Activated CD8-positive, alpha-beta T cell treated with anti-CD3 and anti-CD28 coated beads for 36 hours (primary cell): ENCODE measurements around the gene PNMA1. TPM values are rescaled to one million over a fixed set of nuclear protein-coding genes. Genes with fewer than 3 reads are reported as not detected.

Experiments used
- ATAC-seq: fragments of 200-7000 bp; cut with Tn5 transposase; one replicate; pipeline ENCODE4 v1.10.0; 2021; ENCODE audit warnings: mild to moderate bottlenecking, moderate library complexity
- CTCF ChIA-PET: fragments of 350-600 bp; sonication (Branson Sonifier 250); formaldehyde crosslinking; loops from one replicate; lab custom pipeline; 2021; ENCODE audit warnings: antibody characterized with exemption; lab: Charles Lee
- POLR2A ChIA-PET: fragments of 350-600 bp; sonication (Branson Sonifier 250); formaldehyde crosslinking; loops from one replicate; lab custom pipeline; 2021; ENCODE audit warnings: antibody characterized with exemption; lab: Charles Lee
- DNase-seq: peaks from one replicate; pipeline ENCODE4 v3.0.0-alpha.2; 2020
- H3K27ac Mint-ChIP-seq: one replicate; pipeline ENCODE4 v1.8.0; 2021; ENCODE audit warnings: mild to moderate bottlenecking, mixed read lengths
- H3K27me3 Mint-ChIP-seq: one replicate; pipeline ENCODE4 v1.8.0; 2021; ENCODE audit warnings: mixed read lengths
- H3K36me3 Mint-ChIP-seq: one replicate; pipeline ENCODE4 v1.8.0; 2021; ENCODE audit warnings: low read depth, mixed read lengths
- H3K4me1 Mint-ChIP-seq: one replicate; pipeline ENCODE4 v1.8.0; 2021; ENCODE audit warnings: low read depth, mixed read lengths
- H3K4me3 Mint-ChIP-seq: one replicate; pipeline ENCODE4 v1.8.0; 2021; ENCODE audit warnings: mild to moderate bottlenecking, moderate library complexity, mixed read lengths
- H3K9me3 Mint-ChIP-seq: one replicate; pipeline ENCODE4 v1.8.0; 2021; ENCODE audit warnings: mixed read lengths
- CTCF ChIP-seq: fragments of 200-600 bp; IDR thresholded peaks from one replicate; pipeline ENCODE4 v1.8.0; 2022; ENCODE audit warnings: antibody characterized with exemption, mild to moderate bottlenecking
- intact Hi-C: fragments of 100-400 bp; cut with micrococcal nuclease; formaldehyde crosslinking; loops from one replicate; pipeline ENCODE4 v1.10.0; 2022
- total RNA-seq, 2 experiments: library from RNA; stranded (reverse); gene quantifications; one replicate each; pipeline ENCODE4 v1.2.3, GENCODE V29; 2021

Gene PNMA1
- total RNA-seq, 2 experiments from 2014 or later: 22.9 to 24.1 TPM

- H3K9me3 Mint-ChIP-seq: no peaks in the 10 kb centered on the region
Measured at GRCh38 chr14:73757876-73758391, 43.8 kb upstream of the PNMA1 start.

GRCh38 chr14:73757381-73757780, 43.2 kb upstream of the PNMA1 start:
- CTCF ChIA-PET: interaction anchor here (1.1 to 13.2 kb wide), 8 partner anchors 14 to 72 kb away, joined by 3 to 143 read pairs (median 10); no protein-coding TSS in a partner anchor
- Mint-ChIP-seq H3K36me3 (peaks cover 48% of the 10 kb centered on the region), H3K4me1 (peaks cover 74% of the 10 kb centered on the region), H3K27ac (peak overlapping the region; percentile 97), H3K27me3 (no peaks in the 10 kb centered on the region), H3K9me3 (no peaks in the 10 kb centered on the region), H3K4me3 (peak overlapping the region; percentile 89)
- POLR2A ChIA-PET: interaction anchor here (1.0 to 14.8 kb wide), 7 partner anchors 15 to 124 kb away, joined by 3 to 512 read pairs (median 3); partner anchors contain the start of gene PTGR2
- no peak for DNase-seq
- TF ChIP-seq CTCF: no peak
- intact Hi-C loops: loop anchor here (2.0 kb wide), 1 partner anchor 15 kb away; no protein-coding TSS in a partner anchor
- no peak for ATAC-seq

More at GRCh38 chr14:73757876-73758391, 43.8 kb upstream of the PNMA1 start:
- ATAC-seq: no peak
- no peaks in the 10 kb centered on the region for H3K27me3 Mint-ChIP-seq
- POLR2A ChIA-PET: interaction anchor here (0.7 to 14.8 kb wide), 15 partner anchors 8 to 124 kb away, joined by 3 to 512 read pairs (median 3); partner anchors contain the start of gene PTGR2
- peak overlapping the region; percentile 97 for H3K27ac Mint-ChIP-seq
- CTCF ChIA-PET: interaction anchor here (0.6 to 13.2 kb wide), 14 partner anchors 8 to 187 kb away, joined by 3 to 143 read pairs (median 4); no protein-coding TSS in a partner anchor
- DNase-seq: no peak
- H3K36me3 Mint-ChIP-seq: peaks cover 45% of the 10 kb centered on the region
- intact Hi-C loops: loop anchor here (2.0 kb wide), 1 partner anchor 15 kb away; no protein-coding TSS in a partner anchor
- no peak for TF ChIP-seq CTCF
- H3K4me3 Mint-ChIP-seq: peak overlapping the region; percentile 89
- H3K4me1 Mint-ChIP-seq: peaks cover 74% of the 10 kb centered on the region

GRCh38 chr14:73755434-73756014, 41.3 kb upstream of the PNMA1 start:
- H3K27ac Mint-ChIP-seq: peak overlapping the region; percentile 97
- H3K9me3 Mint-ChIP-seq: no peaks in the 10 kb centered on the region
- intact Hi-C loops: loop anchor here (2.0 kb wide), 2 partner anchors 13 to 31 kb away; no protein-coding TSS in a partner anchor
- peaks cover 74% of the 10 kb centered on the region for H3K4me1 Mint-ChIP-seq
- H3K27me3 Mint-ChIP-seq: no peaks in the 10 kb centered on the region
- TF ChIP-seq CTCF: no peak
- H3K4me3 Mint-ChIP-seq: peak overlapping the region; percentile 89
- ATAC-seq (no peak), DNase-seq (no peak)
- CTCF ChIA-PET: interaction anchor here (1.0 to 13.2 kb wide), 9 partner anchors 12 to 112 kb away, joined by 3 to 143 read pairs (median 19); no protein-coding TSS in a partner anchor
- POLR2A ChIA-PET: interaction anchor here (0.5 to 14.8 kb wide), 9 partner anchors 13 to 96 kb away, joined by 3 to 512 read pairs (median 4); partner anchors contain the start of genes PNMA1 and PTGR2
- peaks cover 58% of the 10 kb centered on the region for H3K36me3 Mint-ChIP-seq

- CTCF ChIA-PET: interaction anchor here (1.0 to 13.2 kb wide), 8 partner anchors 11 to 113 kb away, joined by 3 to 143 read pairs (median 21); no protein-coding TSS in a partner anchor
- no peak for DNase-seq
- H3K4me1 Mint-ChIP-seq: peaks cover 79% of the 10 kb centered on the region
- H3K9me3 Mint-ChIP-seq: no peaks in the 10 kb centered on the region
- TF ChIP-seq CTCF: no peak
- no peaks in the 10 kb centered on the region for H3K27me3 Mint-ChIP-seq
- H3K27ac Mint-ChIP-seq: peak overlapping the region; percentile 97
- peaks cover 54% of the 10 kb centered on the region for H3K36me3 Mint-ChIP-seq
- POLR2A ChIA-PET: interaction anchor here (0.5 to 14.8 kb wide), 10 partner anchors 8 to 97 kb away, joined by 3 to 512 read pairs (median 6); partner anchors contain the start of genes PNMA1 and PTGR2
- no peak for ATAC-seq
- intact Hi-C loops: loop anchor here (2.0 kb wide), 1 partner anchor 32 kb away; no protein-coding TSS in a partner anchor
- peak overlapping the region; percentile 89 for H3K4me3 Mint-ChIP-seq
Measured at GRCh38 chr14:73754911-73755360, 40.8 kb upstream of the PNMA1 start.
